A549 (cell line): ENCODE results near the gene CD226. TPM values are rescaled to one million over a fixed set of nuclear protein-coding genes. Genes with fewer than 3 reads are reported as not detected.

Experiments
- ATAC-seq, 2 experiments: fragments of 200-7000 bp in 1 of 2; fragments of >200 bp in 1 of 2; cut with Nextera tagmentation in 1 of 2; cut with Tn5 transposase in 1 of 2; 3 replicates each; pipeline versions ENCODE4 v1.8.0 to v1.9.1; 2018 to 2020; ENCODE audit warnings: mild to moderate bottlenecking in 1 of 2, moderate library complexity in 1 of 2
- CTCF ChIA-PET: fragments of 300-600 bp; sonication (Branson Sonifier 250); formaldehyde crosslinking; extraction: SDS; loops from one replicate; lab custom pipeline; 2021; ENCODE audit warnings: antibody characterized with exemption, inconsistent platforms; lab: Yijun Ruan, JAX
- POLR2A ChIA-PET: fragments of 350-600 bp; formaldehyde crosslinking; extraction: SDS; loops from one replicate; lab custom pipeline; 2021; ENCODE audit warnings: antibody characterized with exemption, inconsistent platforms; lab: Yijun Ruan, JAX
- DNase-seq, 2 experiments: peaks; one replicate each; pipeline versions ENCODE4 v3.0.0 to v3.0.0-alpha.2; 2011 to 2016; ENCODE audit warnings: low read depth in 1 of 2, low spot score in 1 of 2
- FAIRE-seq: peaks from 2 replicates; lab custom pipeline; 2011; peaks lifted over from hg19 to GRCh38; lab: Jason Lieb, UNC
- H3K27ac ChIP-seq, 2 experiments: fragments of >200 bp; sonication (Bioruptor Twin); formaldehyde crosslinking; 3 replicates each; pipeline ENCODE4 v1.5.1; 2016 to 2017
- H3K4me1 ChIP-seq: fragments of >200 bp; sonication (Bioruptor Twin); formaldehyde crosslinking; 3 replicates; pipeline ENCODE4 v1.6.1; 2016
- H3K4me2 ChIP-seq: fragments of >200 bp; sonication (Bioruptor Twin); formaldehyde crosslinking; 3 replicates; pipeline ENCODE4 v1.6.1; 2016
- H3K4me3 ChIP-seq: fragments of >200 bp; sonication (Bioruptor Twin); formaldehyde crosslinking; 3 replicates; pipeline ENCODE4 v1.5.1; 2016
- H3K9me3 ChIP-seq: fragments of >200 bp; sonication (Bioruptor Twin); formaldehyde crosslinking; 3 replicates; pipeline ENCODE4 v1.6.1; 2016
- CBX2 ChIP-seq: fragments of 200-600 bp; sonication (generic); IDR thresholded peaks from 2 replicates; pipeline ENCODE4 v1.6.1; 2016; ENCODE audit warnings: low read depth, mild to moderate bottlenecking, borderline replicate concordance
- CBX8 ChIP-seq: fragments of 200-600 bp; sonication (generic); IDR thresholded peaks from 2 replicates; pipeline ENCODE4 v1.6.1; 2016
- CEBPB ChIP-seq, 2 experiments: fragments of >200 bp in 1 of 2; sonication (Bioruptor Twin) in 1 of 2; formaldehyde crosslinking in 1 of 2; IDR thresholded peaks; 2 replicates each; pipeline ENCODE4 v1.6.1; 2012 to 2016
- CHD2 ChIP-seq: fragments of 150-350 bp; IDR thresholded peaks from 2 replicates; pipeline ENCODE4 v1.6.1; 2014; ENCODE audit warnings: low read length; ENCODE audit not compliant: partially characterized antibody
- EHF ChIP-seq: fragments of 250-450 bp; sonication (Bioruptor Pico); IDR thresholded peaks from 2 replicates; pipeline ENCODE4 v1.5.0; 2020; ENCODE audit warnings: mild to moderate bottlenecking
- FOSL2 ChIP-seq, 2 experiments: fragments of 450-650 bp in 1 of 2; fragments of >200 bp in 1 of 2; sonication (Bioruptor Twin) in 1 of 2; formaldehyde crosslinking; IDR thresholded peaks; 2 replicates each; pipeline versions ENCODE4 v1.5.0 to v1.6.1; 2016 to 2020; ENCODE audit warnings: mild to moderate bottlenecking in 1 of 2, moderate library complexity in 1 of 2
- HDAC2 ChIP-seq: fragments of 200-600 bp; sonication (generic); IDR thresholded peaks from 2 replicates; pipeline ENCODE4 v1.6.1; 2016
- HOXA7 ChIP-seq: fragments of 250-450 bp; sonication (Bioruptor Pico); IDR thresholded peaks from 2 replicates; pipeline ENCODE4 v1.5.0; 2020; ENCODE audit warnings: mild to moderate bottlenecking, moderate library complexity
- JUN ChIP-seq, 2 experiments: fragments of >200 bp; sonication (Bioruptor Twin); formaldehyde crosslinking; IDR thresholded peaks; 2 replicates in 1 of 2; 3 replicates in 1 of 2; pipeline ENCODE4 v1.6.1; 2016 to 2017
- KDM1A ChIP-seq: fragments of 200-600 bp; sonication (generic); IDR thresholded peaks from 2 replicates; pipeline ENCODE4 v1.6.1; 2016; ENCODE audit warnings: low read depth, mild to moderate bottlenecking
- MAFK ChIP-seq: fragments of 450-650 bp; IDR thresholded peaks from 2 replicates; pipeline ENCODE4 v1.6.1; 2014; ENCODE audit not compliant: partially characterized antibody
- MAZ ChIP-seq: fragments of 150-350 bp; IDR thresholded peaks from 2 replicates; pipeline ENCODE4 v1.6.1; 2014; ENCODE audit warnings: antibody characterized with exemption, low read depth, low read length, borderline replicate concordance
- NFE2L2 ChIP-seq: fragments of 150-350 bp; conservative IDR thresholded peaks from 2 replicates; pipeline ENCODE4 v1.6.1; 2014; ENCODE audit warnings: low read length
- NR3C1 ChIP-seq: fragments of >200 bp; sonication (Bioruptor Twin); formaldehyde crosslinking; IDR thresholded peaks from 3 replicates; pipeline ENCODE4 v1.6.1; 2017
- PHF8 ChIP-seq: fragments of 200-600 bp; sonication (generic); IDR thresholded peaks from 2 replicates; pipeline ENCODE4 v1.6.1; 2016; ENCODE audit warnings: low read depth, mild to moderate bottlenecking, antibody characterized with exemption, moderate library complexity, borderline replicate concordance
- POLR2A ChIP-seq: IDR thresholded peaks from 2 replicates; pipeline ENCODE4 v1.6.1; 2012; ENCODE audit warnings: mild to moderate bottlenecking, low read length
- POLR2AphosphoS2 ChIP-seq: conservative IDR thresholded peaks from 2 replicates; pipeline ENCODE4 v1.6.1; 2012; ENCODE audit warnings: low read length, improper control_type of control experiment, inconsistent platforms
- RAD21 ChIP-seq, 2 experiments: fragments of >200 bp in 1 of 2; sonication (Bioruptor Twin) in 1 of 2; formaldehyde crosslinking in 1 of 2; IDR thresholded peaks in 1 of 2; conservative IDR thresholded peaks in 1 of 2; 2 replicates in 1 of 2; 3 replicates in 1 of 2; pipeline ENCODE4 v1.6.1; 2012 to 2018; ENCODE audit warnings: inconsistent platforms in 1 of 2
- RCOR1 ChIP-seq: fragments of 150-350 bp; IDR thresholded peaks from 2 replicates; pipeline ENCODE4 v1.6.1; 2014; ENCODE audit warnings: antibody characterized with exemption, low read length, low read depth
- RNF2 ChIP-seq: fragments of 200-600 bp; sonication (generic); IDR thresholded peaks from 2 replicates; pipeline ENCODE4 v1.6.1; 2016; ENCODE audit warnings: low read depth, mild to moderate bottlenecking, antibody characterized with exemption, moderate library complexity, borderline replicate concordance
- SMC3 ChIP-seq: fragments of >200 bp; sonication (Bioruptor Twin); formaldehyde crosslinking; IDR thresholded peaks from 3 replicates; pipeline ENCODE4 v1.6.1; 2018; ENCODE audit warnings: inconsistent platforms
- TFCP2L1 ChIP-seq: fragments of 250-450 bp; sonication (Bioruptor Pico); IDR thresholded peaks from 2 replicates; pipeline ENCODE4 v1.5.0; 2021; ENCODE audit warnings: mild to moderate bottlenecking
- USF2 ChIP-seq: fragments of 450-650 bp; IDR thresholded peaks from 2 replicates; pipeline ENCODE4 v1.6.1; 2014; ENCODE audit warnings: antibody characterized with exemption
- ZC3H11A ChIP-seq: fragments of 450-650 bp; IDR thresholded peaks from 2 replicates; pipeline ENCODE4 v1.6.1; 2014; ENCODE audit warnings: antibody characterized with exemption, mild to moderate bottlenecking
- ZFP36 ChIP-seq: fragments of 450-650 bp; IDR thresholded peaks from 2 replicates; pipeline ENCODE4 v1.6.1; 2014; ENCODE audit warnings: borderline replicate concordance; ENCODE audit not compliant: partially characterized antibody
- WGBS: methylation state at CpG from one replicate; pipeline ENCODE4 v1.1.6; 2017; ENCODE audit errors: missing lambda C conversion rate; 5-methylcytosine and 5-hydroxymethylcytosine counted together
- polyA plus RNA-seq, 4 experiments: library from polyadenylated mRNA; depleted of rRNA in 3 of 4; stranded (reverse); fragments of >200 nt; fragmentation: RNase III in 1 of 4; extraction: RNeasy Plus Mini Kit Qiagen cat#74134 plus additional on column Dnase treatment in 1 of 4; gene quantifications; 2 replicates in 3 of 4; 3 replicates in 1 of 4; pipeline ENCODE4 v1.2.3, GENCODE V29; 2011 to 2017
- TF ChIP-seq, protein P1 (sequence below): IDR thresholded peaks from 2 replicates; pipeline ENCODE4 v1.6.1; 2012
- TF ChIP-seq, protein P2 (sequence below): IDR thresholded peaks from 2 replicates; pipeline ENCODE4 v1.6.1; 2012
- TF ChIP-seq, protein P3 (sequence below): fragments of 250-450 bp; sonication (Bioruptor Pico); IDR thresholded peaks from 2 replicates; pipeline ENCODE4 v1.5.0; 2021; ENCODE audit warnings: mild to moderate bottlenecking, moderate library complexity, borderline replicate concordance

The CD226 gene
- polyA plus RNA-seq, 2 of the 4 experiments (the other 2 are of a cell fraction) = 0.28 to 0.92 TPM

DNA sequence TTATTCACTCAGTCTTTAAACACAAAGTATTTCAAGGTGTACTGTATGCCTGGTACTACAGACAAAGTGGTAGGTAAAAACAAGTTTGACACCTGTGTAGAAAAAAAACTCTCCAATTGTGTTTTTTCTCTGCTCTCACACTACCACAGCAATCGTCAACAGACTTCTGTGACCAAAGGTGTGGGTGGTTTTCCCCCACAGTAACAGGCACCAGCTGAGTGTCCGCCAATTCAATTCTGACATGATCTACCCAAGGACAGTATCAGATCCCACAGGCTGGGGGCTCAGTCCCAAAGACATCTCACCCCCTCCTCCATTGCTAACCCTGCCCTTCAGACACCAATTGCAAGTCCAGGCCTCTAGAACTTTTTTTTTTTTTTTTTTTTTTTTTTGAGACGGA lies 71.2 kb downstream of the CD226 start:
- H3K9me3 ChIP-seq = no peaks in the 10 kb centered on the region
- no peak overlapping the region for H3K4me2 ChIP-seq
- DNase-seq (no peak), FAIRE-seq (no peak), ATAC-seq (no peak)
- CTCF ChIA-PET = interaction anchor here (0.7 kb wide), 1 partner anchor 472 kb away, joined by 5 read pairs; no protein-coding TSS in a partner anchor
- H3K4me3 ChIP-seq = no peak overlapping the region
- 78% methylated on average over 3 of the region's 3 CpGs for WGBS
- H3K27ac ChIP-seq = no peak overlapping the region
- H3K4me1 ChIP-seq = no peaks in the 10 kb centered on the region
- TF ChIP-seq ZC3H11A (no peak), CBX8 (no peak), MAFK (no peak), RAD21 (conservative IDR thresholded peaks at IDR 0.05 in 1 of 2, IDR thresholded peaks at IDR 0.05 in 1 of 2) (no peak), KDM1A (no peak), HOXA7 (CRISPR knock-in tag) (no peak), CEBPB (IDR thresholded peaks at IDR 0.05) (no peak), NFE2L2 (no peak), HDAC2 (no peak), PHF8 (no peak), RNF2 (no peak)
- TF ChIP-seq, protein P1, sequence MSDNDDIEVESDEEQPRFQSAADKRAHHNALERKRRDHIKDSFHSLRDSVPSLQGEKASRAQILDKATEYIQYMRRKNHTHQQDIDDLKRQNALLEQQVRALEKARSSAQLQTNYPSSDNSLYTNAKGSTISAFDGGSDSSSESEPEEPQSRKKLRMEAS = no peak
- TF ChIP-seq, protein P2, sequence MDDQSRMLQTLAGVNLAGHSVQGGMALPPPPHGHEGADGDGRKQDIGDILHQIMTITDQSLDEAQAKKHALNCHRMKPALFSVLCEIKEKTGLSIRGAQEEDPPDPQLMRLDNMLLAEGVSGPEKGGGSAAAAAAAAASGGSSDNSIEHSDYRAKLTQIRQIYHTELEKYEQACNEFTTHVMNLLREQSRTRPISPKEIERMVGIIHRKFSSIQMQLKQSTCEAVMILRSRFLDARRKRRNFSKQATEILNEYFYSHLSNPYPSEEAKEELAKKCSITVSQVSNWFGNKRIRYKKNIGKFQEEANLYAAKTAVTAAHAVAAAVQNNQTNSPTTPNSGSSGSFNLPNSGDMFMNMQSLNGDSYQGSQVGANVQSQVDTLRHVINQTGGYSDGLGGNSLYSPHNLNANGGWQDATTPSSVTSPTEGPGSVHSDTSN = no peak
- POLR2A ChIA-PET = no interaction called here

DNA sequence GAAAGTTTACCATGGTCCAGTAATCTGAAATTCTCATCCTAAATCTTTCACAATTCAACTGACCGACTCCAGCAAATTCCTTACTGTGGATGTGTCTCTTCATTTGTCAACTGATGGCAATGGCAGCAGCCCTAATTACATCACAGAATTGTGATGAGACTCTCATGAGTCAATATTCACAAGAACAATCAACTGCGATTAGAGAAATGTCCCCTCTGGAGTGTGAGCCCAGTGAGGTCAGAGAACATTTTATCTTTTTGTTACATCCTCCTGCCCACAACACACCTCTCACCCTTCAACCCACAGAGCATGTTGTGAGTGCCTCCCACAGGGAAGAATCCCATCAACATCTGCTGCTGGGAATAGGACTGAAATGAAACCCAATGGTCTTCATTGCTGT lies 73.6 kb downstream of the CD226 start:
- POLR2A ChIA-PET = no interaction called here
- CTCF ChIA-PET = no interaction called here
- no peak overlapping the region for H3K4me3 ChIP-seq
- no peaks in the 10 kb centered on the region for H3K4me1 ChIP-seq
- no peak overlapping the region for H3K27ac ChIP-seq
- DNase-seq (no peak), ATAC-seq (no peak), FAIRE-seq (no peak)
- 75% methylated on average over 2 of the region's 2 CpGs for WGBS
- no peak overlapping the region for H3K4me2 ChIP-seq
- TF ChIP-seq FOSL2 (IDR thresholded peaks at IDR 0.05) (no peak), FOSL2 (CRISPR knock-in tag; IDR thresholded peaks at IDR 0.05) (no peak), POLR2AphosphoS2 (no peak), TFCP2L1 (CRISPR knock-in tag) (no peak), HDAC2 (no peak), CBX8 (no peak), CBX2 (no peak), SMC3 (no peak), RCOR1 (no peak), NR3C1 (no peak), POLR2A (no peak)
- TF ChIP-seq, protein P1 = no peak
- TF ChIP-seq, protein P3, sequence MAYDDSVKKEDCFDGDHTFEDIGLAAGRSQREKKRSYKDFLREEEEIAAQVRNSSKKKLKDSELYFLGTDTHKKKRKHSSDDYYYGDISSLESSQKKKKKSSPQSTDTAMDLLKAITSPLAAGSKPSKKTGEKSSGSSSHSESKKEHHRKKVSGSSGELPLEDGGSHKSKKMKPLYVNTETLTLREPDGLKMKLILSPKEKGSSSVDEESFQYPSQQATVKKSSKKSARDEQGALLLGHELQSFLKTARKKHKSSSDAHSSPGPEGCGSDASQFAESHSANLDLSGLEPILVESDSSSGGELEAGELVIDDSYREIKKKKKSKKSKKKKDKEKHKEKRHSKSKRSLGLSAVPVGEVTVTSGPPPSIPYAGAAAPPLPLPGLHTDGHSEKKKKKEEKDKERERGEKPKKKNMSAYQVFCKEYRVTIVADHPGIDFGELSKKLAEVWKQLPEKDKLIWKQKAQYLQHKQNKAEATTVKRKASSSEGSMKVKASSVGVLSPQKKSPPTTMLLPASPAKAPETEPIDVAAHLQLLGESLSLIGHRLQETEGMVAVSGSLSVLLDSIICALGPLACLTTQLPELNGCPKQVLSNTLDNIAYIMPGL = no peak
- no peaks in the 10 kb centered on the region for H3K9me3 ChIP-seq

GRCh38 chr18:69872661-69873060 lies 75.0 kb downstream of the CD226 start:
- ChIA-PET CTCF (no interaction called here), POLR2A (no interaction called here)
- no peak for ATAC-seq
- H3K4me3 ChIP-seq = no peak overlapping the region
- DNase-seq = no peak
- H3K27ac ChIP-seq = no peak overlapping the region
- 80% methylated on average over 4 of the region's 4 CpGs for WGBS
- no peak overlapping the region for H3K4me2 ChIP-seq
- no peaks in the 10 kb centered on the region for H3K4me1 ChIP-seq
- FAIRE-seq = no peak
- H3K9me3 ChIP-seq = no peaks in the 10 kb centered on the region
- TF ChIP-seq, protein P1 = no peak
- no peak for TF ChIP-seq POLR2AphosphoS2
- TF ChIP-seq MAZ = no peak
- no peak for TF ChIP-seq NFE2L2
- TF ChIP-seq JUN (IDR thresholded peaks at IDR 0.05) = no peak
- TF ChIP-seq HDAC2 = no peak
- no peak for TF ChIP-seq ZFP36
- TF ChIP-seq USF2 = no peak
- TF ChIP-seq, protein P3 = no peak
- TF ChIP-seq KDM1A = no peak
- TF ChIP-seq CHD2 = no peak
- no peak for TF ChIP-seq EHF
